DMS79 (cell line): Measurements from ENCODE around the gene OPRD1.
A peak's percentile ranks its signal among the peaks of the same experiment; 100 is the strongest.
"Not testable (repeated sequence)": the region's sequence is repeated elsewhere in the genome, so short reads cannot be mapped to it uniquely, and the experiment has no call there.

Experiments
- DNase-seq: peaks from one replicate; lab custom pipeline; 2025; lab: John Stamatoyannopoulos, UW

The OPRD1 gene

DNA sequence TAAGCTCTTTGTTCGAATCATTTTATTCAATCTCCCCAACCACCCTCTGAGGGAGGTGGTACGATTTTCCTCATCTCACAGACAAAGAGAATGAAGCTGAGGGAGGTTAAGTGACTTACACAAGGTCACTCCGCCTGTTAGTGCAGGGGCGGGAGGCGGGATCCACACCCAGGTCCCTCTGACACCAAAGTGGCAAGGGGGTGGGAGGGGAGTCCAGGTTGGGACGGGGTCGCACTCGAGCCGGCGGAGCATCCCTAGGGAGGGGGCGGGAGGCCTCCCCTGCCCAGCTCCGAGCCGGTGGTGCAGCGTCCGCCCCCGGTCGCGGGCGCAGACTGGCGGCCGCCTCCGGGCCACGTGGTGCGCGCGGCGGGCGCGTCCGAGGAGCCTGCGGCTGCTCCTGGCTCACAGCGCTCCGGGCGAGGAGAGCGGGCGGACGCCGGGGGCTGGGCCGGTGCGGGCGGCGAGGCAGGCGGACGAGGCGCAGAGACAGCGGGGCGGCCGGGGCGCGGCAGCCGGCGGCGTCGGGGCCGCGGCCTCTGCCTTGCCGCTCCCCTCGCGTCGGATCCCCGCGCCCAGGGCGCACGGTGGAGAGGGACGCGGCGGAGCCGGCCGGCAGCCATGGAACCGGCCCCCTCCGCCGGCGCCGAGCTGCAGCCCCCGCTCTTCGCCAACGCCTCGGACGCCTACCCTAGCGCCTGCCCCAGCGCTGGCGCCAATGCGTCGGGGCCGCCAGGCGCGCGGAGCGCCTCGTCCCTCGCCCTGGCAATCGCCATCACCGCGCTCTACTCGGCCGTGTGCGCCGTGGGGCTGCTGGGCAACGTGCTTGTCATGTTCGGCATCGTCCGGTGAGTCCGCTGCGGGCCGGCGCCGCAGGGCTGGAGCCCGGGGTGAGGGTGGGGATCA, at the start of gene OPRD1:
TSS of gene OPRD1 (plus strand) at position 405 of the 903 bp plus-strand sequence. CDS start at position 619, 214 bp downstream.
- DNase-seq: no peak

GRCh38 chr1:28766532-28767183, 45.3 kb upstream of the OPRD1 start:
- DNase-seq: no peak

DNA sequence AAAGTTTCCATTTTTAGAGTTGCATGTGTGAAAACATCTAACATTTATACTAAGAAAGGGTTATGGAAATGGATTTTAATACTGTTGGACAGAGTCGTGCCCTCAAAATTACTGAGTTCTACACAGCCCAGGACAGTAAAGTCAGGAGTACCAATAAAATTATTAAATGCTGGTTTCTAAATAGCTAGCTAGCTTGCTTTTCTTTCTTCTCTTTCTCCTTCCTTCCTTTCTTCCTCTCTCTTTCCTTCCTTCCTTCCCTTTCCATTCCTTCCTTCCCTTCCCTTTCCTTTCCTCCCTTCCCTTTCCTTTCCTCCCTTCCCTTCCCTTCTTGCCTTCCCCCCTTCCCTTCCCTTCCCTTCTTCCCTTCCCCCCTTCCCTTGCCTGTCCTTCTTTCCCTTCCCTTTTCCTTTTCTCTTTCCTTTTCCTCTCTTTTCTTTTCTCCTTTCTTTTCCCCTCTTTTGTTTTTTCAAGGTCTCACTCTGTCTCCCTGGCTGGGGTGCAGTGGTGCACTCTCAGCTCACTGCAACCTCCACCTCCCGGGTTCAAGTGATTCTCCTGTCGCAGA, 41.3 kb upstream of the OPRD1 start:
- no peak for DNase-seq

DNA sequence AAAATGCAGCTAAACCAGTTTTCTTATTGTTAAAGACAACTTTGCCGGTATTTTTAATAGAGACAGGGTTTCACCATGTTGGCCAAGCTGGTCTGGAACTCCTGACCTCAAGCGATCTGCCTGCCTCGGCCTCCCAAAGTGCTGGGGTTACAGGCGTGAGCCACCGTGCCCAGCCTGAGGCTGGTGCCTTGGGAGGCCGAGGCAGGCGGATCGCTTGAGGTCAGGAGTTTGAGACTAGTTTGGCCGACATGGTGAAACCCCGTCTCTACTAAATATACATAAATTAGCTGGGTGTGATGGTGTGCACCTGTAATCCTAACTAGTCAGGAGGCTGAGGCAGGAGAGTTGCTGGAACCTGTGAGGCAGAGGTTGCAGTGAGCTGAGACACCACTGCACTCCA, 40.0 kb upstream of the OPRD1 start:
- DNase-seq: not testable (repeated sequence)

DNA sequence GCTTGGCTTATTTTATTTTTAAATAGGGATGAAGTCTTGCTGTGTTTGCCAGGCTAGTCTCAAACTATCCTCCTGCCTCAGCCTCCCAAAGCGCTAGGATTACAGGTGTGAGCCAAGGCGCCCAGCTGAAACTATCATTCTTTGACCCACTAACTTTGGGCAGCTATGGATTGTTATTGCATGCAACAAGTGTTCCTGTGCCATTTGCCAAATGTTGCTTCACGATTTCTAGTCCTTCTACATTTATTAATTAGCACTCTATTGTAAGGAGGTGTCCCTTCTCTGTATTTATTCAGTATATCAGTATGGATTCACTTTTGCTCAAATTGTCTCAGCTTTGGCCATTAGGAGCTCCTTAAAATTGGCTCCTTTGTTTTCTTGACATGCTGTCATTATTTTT, 38.9 kb upstream of the OPRD1 start:
- DNase-seq: no peak

DNA sequence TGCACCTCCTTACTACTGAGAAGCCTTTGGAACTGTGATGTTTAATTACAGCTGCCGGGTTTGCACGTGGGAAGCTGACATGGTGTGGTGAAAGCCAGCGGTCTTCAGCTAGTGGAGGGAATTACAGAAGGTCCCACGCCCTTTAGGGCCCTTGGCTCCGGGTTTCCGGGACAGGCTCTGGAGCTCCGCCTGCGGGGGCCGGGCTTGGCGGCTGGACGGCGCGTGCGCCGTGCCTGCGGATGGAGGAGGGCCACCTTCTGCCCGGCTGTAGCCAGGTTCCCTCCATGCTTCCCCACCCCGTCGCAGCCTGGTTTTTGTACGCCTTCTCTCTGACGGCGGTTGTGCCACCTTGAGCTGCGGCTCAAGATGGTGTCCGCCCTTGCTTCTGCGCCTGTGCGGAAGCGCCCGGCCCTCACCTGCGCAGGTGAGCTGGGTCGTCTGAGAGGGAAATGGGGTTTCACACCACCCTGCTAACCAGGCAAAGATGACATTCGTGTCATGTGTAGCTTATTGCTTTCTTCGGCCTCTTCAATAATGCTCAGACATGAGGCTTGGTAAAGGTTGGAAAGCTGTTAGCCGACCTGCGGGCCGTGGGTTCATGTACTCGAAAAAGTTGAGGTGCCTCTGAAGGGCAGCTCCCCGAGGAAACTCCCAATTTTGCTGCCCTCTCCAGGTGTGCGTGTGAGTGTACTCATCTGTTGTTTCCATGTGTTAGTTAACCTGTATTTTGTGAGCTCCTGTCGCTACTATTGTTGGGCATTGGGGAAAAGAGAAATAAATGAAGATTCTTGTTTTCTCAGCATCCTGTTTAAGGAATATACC, 36.6 kb upstream of the OPRD1 start:
- peak; percentile 92 for DNase-seq

DNA sequence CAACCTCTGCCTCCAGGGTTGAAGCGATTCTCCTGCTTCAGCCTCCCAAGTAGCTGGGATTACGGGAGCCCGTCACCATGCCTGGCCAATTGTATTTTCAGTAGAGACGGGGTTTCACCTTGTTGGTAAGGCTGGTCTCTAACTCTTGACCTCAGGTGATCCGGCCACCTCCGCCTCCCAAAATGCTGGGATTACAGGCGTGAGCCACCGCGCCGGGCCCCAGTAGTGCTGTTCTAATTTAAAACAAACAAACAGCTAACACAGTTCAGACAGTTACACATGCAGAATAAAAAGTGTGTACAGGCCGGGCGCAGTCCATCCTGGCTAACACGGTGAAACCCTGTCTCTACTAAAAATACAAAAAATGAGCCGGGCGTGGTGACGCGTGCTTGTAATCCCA, 35.6 kb upstream of the OPRD1 start:
- no peak for DNase-seq

DNA sequence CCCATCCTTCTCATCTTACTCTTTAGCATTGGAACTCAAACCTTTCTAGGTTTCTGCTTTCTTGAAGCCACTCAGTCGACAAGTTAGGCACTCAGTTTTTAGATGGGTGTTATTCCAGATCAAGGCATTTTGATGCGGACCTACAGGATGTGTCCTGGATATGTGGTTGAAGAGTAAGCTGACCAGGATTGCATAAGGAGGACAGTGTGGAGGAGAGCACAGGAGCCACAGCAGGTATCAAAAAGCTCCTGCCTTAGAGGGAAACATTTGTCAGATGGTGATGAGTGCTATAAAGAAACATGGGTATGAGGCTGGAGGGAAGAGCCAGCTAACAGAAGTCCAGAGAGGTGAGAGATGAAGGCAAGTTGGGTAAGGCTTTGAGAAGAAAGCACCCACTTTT, 33.9 kb upstream of the OPRD1 start:
- no peak for DNase-seq

DNA sequence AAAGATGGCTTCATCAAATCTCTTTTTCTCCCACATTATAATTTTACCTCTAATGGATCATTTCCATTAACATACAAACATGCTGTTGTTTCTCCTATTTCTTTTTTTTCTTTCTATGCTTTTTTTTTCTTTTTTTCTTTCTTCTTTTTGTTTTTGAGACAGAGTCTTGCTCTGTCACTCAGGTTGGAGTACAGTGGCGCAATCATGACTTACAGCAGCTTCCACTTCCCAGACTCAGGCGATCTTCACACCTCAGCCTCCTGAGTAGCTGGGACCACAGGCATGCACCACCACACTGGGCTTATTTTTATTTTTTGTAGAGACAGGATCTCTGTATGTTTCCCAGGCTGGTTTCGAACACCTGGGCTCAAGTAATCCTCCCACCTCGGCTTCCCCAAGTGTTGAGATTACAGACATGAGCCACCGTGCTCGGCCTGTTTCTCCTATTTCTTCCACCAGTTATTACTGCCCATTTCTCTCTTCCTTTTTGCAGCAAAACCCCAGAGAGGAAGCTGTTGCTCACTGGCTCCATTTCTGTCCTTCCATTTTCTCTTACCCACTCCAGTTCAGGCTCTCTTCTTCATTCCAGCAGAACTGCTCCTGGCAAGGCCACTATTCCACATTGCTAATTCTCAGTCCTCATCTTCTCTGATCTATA, 32.1 kb upstream of the OPRD1 start:
- DNase-seq: no peak

GRCh38 chr1:28781305-28781704, 30.7 kb upstream of the OPRD1 start:
- DNase-seq: no peak

DNA sequence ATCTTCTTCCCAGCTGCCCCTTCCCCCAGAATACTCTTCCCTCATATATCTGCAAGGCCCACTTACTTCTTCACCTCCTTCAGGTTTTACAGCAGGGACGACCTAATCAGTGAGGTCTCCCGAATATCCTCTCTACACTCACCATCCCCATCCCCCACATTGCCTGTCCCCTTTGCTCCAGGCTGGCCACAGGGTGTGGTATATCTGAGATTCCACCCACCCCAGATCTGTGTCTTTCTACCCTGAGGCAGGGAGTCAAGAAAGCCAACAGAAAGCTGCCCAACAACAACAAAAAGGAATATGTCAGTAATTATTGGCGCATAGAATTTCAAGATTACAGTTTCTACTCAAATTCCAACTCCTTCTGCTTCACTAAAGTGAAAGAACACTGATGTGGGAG, 30.0 kb upstream of the OPRD1 start:
- DNase-seq: no peak

DNA sequence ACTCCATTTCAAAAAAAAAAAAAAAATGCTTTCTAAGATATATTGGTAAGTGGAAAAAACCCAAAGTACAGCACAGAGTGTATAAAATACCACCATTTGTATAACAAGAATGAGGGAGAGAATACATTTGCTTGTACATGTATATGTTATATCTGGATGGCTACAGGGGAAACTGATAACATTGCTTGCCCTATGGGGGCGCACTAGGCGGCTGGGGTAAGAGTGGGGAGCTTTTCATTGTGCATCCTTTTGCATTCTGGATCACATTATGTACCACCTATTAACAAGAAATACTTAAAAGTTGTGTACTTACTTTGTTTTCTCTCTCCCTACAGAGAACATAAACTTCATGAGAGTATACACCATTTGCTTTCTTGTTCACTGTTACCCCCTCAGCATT, 28.6 kb upstream of the OPRD1 start:
- no peak for DNase-seq

GRCh38 chr1:28789412-28789811, 22.6 kb upstream of the OPRD1 start:
- no peak for DNase-seq

DNA sequence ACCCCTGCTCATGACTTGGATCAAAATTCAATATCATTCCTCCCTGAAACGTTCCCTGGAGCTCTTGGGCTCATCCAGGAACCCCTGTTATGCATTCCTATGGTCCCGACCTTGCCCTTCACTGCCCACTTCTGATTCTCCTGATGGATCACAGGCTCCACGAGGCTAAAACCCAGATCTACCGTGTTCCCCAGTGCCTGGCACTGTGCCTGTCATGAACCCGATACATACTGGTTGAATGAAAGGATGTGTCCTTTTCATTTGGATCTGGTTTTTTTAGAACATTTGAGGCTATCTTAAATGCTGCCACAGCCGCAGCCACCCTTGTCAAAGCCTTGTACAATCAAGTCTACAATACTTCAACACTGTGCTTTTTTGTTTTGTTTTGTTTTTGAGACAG, 22.2 kb upstream of the OPRD1 start:
- no peak for DNase-seq

DNA sequence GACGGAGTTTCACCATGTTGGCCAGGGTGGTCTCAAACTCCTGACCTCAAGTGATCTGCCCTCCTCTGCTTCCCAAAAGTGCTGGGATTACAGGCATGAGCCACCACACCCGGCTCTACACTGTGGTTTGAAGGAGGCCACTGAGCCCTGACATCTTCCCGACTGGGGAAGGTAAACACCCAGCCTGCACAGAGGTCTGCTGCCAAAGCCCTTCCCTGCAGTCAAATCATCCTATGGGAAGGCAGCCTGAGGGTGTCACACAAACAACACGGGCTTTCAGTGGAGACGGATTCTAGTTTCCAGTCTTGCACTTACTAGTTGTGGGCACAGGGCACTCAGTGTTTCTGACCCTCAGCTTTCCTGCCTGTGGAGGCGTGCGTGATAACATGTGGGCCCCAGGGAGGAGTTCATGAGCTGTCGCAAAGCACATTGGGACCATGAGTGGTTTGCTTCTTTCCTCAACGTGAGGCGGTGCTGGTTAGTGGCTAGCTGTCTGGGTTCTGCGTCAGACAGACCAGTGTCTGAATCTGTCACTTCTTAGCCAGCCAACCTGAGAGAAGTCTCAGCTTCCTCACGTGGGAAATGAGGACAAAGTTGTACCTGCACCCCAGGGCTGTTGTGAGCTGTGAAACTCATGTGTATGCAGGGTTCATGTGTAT, 21.5 kb upstream of the OPRD1 start:
- DNase-seq: no peak

DNA sequence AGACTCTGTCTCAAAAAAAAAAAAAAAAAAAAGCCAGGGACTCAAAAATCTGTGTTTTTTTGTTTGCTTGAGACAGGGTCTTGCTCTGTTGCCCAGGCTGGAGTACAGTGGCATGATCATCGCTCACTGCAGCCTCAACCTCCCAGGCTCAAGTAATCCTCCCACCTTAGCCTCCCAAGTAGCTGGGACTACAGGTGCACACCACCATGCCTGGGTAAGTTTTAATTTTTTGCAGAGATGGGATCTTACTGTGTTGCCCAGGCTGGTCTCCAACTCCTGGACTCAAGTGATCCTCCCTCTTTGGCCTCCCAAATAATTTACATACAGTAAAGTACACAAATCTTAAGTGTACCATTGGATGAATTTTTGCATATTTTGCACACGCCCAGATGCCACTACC, 20.0 kb upstream of the OPRD1 start:
- not testable (repeated sequence) for DNase-seq

DNA sequence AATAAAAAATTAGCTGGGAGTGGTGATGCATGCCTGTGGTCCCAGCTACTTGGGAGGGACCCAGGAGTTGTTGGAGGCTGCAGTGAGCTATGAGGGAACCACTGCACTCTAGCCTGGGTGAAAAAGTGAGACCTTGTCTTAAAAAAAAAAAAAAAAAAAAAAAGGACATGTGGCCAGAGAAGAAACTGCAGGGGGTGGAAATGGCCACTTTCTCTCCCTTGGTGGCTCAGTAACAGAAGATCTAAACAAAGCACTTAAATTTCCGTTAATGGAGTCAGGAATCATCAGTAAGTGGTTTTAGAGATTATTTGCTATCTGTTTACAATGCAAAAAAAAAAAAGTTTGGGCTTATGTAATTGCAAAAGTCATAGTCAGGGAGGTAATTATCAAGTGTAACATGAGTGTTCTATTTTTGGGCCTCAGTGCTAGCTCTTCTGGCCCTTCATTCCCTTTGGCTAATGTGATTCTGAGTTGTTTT, 19.3 kb upstream of the OPRD1 start:
- no peak for DNase-seq

DNA sequence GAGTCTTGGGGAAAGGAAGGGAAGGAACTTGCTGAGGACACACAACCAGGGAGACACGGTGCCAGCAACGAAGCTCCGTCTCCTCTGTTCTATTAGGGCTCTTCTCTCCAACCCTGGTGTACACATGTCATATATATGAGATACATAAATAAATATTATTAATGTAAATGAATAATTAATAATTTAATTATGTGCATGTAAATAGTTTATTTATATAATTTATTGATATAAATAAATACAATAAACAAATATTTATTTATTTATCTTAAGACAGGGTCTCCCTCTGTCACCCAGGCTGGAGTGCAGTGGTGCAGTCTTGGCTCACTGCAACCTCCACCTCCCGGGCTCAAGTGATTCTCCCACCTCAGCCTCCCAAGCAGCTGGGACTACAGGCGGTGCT, 17.4 kb upstream of the OPRD1 start:
- DNase-seq: not testable (repeated sequence)

- DNase-seq: no peak
These were observed 15.4 kb upstream of the OPRD1 start for GRCh38 chr1:28796352-28797211.

DNA sequence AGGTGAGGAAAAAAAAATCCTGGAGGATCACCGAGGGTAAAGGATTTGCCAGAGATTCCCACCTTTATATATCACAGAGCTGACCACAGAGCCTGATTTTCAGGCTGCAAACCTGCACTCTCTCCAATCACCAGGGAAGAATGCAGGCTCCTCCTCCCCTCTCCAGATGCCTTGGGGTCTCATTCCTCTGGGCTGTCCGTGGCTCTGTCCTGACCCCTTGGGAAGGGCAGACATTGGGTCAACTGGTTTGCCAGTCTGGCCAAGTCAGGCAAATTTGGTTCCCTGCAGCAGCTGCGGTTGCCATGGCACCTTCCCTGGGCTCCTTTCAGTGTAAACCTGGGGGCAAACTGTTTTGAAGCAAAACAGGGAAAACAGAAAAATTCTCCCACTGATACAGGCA, 11.6 kb upstream of the OPRD1 start:
- no peak for DNase-seq
